ENCODE measurements around the gene SLC29A3. TPM values are rescaled to one million over a fixed set of nuclear protein-coding genes. Genes with fewer than 3 reads are reported as not detected.

SLC29A3 gene
- total RNA-seq, 4 donors from 2014 or later: 1.9 to 4.4 (median 2.8) TPM; not detected in 1

DNA sequence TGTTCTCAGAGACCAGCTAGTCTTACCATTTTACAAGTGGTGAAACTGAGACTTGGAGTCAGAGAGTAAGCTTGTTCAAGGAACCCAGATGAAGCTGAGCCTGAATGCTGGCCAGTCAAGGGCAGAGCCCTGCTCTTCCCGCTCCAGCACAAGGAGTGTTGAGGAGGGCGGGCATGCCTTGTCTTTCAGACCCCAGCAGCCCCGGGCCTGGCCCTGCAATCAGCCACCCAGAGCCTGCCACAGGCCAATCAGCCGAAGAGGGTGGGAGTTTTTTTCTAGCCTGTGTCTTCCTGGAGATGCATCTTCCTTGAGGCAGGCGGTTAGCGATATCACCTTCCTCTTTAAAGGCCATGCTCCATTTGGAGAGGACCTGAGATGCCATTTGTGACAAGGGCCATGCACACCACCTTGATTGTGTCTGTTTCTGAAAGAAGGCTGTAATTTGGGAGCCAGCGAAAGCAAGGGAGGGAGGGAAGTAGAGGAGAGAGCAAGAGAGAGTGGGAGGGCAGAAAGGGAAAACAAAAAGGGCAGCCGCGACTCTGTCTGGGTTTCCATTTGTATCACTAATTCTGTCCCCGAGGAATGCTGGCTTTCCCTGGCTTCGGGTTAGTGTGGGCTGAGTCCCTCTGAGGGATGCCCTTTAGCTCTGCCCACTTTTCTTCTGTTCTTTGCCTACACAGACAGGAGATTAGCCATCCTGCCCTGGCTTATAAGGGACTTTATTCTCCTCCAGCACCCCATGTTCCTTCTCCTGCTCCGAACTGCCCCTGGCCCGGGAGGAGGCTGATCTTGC, 85.6 kb downstream of the SLC29A3 start:
- H3K9me3 ChIP-seq: no peaks in the 10 kb centered on the region
- H3K27ac ChIP-seq: no peak overlapping the region
- DNase-seq: peak in 1 of 3 donors; percentile 9
- H3K36me3 ChIP-seq: no peaks in the 10 kb centered on the region
- H3K4me1 ChIP-seq: no peaks in the 10 kb centered on the region
- no peak for TF ChIP-seq POLR2A (IDR thresholded peaks at IDR 0.05)
- TF ChIP-seq, protein P1, sequence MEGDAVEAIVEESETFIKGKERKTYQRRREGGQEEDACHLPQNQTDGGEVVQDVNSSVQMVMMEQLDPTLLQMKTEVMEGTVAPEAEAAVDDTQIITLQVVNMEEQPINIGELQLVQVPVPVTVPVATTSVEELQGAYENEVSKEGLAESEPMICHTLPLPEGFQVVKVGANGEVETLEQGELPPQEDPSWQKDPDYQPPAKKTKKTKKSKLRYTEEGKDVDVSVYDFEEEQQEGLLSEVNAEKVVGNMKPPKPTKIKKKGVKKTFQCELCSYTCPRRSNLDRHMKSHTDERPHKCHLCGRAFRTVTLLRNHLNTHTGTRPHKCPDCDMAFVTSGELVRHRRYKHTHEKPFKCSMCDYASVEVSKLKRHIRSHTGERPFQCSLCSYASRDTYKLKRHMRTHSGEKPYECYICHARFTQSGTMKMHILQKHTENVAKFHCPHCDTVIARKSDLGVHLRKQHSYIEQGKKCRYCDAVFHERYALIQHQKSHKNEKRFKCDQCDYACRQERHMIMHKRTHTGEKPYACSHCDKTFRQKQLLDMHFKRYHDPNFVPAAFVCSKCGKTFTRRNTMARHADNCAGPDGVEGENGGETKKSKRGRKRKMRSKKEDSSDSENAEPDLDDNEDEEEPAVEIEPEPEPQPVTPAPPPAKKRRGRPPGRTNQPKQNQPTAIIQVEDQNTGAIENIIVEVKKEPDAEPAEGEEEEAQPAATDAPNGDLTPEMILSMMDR (IDR thresholded peaks at IDR 0.05): no peak
- no peaks in the 10 kb centered on the region for H3K27me3 ChIP-seq
- no peak overlapping the region for H3K4me3 ChIP-seq

DNA sequence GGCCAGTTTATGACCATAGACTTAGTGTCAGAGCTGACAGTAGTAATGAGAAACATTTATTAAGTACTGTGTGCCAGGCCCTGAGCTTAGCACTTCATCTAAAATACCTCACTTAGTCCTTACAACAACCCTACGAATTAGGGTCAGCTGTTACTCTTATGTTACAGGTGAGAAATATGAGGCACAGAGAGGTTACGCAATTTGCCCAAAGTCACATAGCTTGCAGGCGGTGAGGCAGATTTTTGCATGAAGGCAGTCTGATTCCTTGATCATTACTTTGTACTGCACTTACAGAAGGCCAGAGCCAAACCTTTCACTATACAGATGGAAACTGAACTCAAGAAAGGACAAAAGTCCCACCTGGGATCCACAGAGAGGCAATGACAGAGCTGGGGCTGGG, 87.8 kb downstream of the SLC29A3 start:
- DNase-seq: peak in 1 of 3 donors; percentile 10
- no peak overlapping the region for H3K4me3 ChIP-seq
- no peaks in the 10 kb centered on the region for H3K27me3 ChIP-seq
- no peak overlapping the region for H3K27ac ChIP-seq
- no peaks in the 10 kb centered on the region for H3K36me3 ChIP-seq
- H3K9me3 ChIP-seq: peaks cover 0 to 3% (median 0%) of the 10 kb centered on the region in 4 donors
- TF ChIP-seq, protein P1 (IDR thresholded peaks at IDR 0.05): no peak
- no peak for TF ChIP-seq POLR2A (IDR thresholded peaks at IDR 0.05)
- H3K4me1 ChIP-seq: no peaks in the 10 kb centered on the region

GRCh38 chr10:71408436-71409225, 89.6 kb downstream of the SLC29A3 start:
- Histone ChIP-seq H3K36me3 (no peaks in the 10 kb centered on the region), H3K4me3 (no peak overlapping the region), H3K9me3 (peaks cover 0 to 3% (median 0%) of the 10 kb centered on the region in 4 donors), H3K4me1 (no peaks in the 10 kb centered on the region), H3K27ac (no peak overlapping the region), H3K27me3 (no peaks in the 10 kb centered on the region)
- no peak for TF ChIP-seq POLR2A (IDR thresholded peaks at IDR 0.05)
- TF ChIP-seq, protein P1 (IDR thresholded peaks at IDR 0.05): no peak
- DNase-seq: peak in 1 of 3 donors; percentile 10

- TF ChIP-seq POLR2A (IDR thresholded peaks at IDR 0.05): no peak
- TF ChIP-seq, protein P1 (IDR thresholded peaks at IDR 0.05): no peak
- H3K4me3 ChIP-seq: no peak overlapping the region
- no peak overlapping the region for H3K27ac ChIP-seq
- no peaks in the 10 kb centered on the region for H3K27me3 ChIP-seq
- no peaks in the 10 kb centered on the region for H3K36me3 ChIP-seq
- DNase-seq: peak in 1 of 3 donors; percentile 24
- no peaks in the 10 kb centered on the region for H3K4me1 ChIP-seq
- H3K9me3 ChIP-seq: peaks cover 0 to 3% (median 0%) of the 10 kb centered on the region in 4 donors
Measured at GRCh38 chr10:71409516-71410104, 90.6 kb downstream of the SLC29A3 start.

Other genes with a start within 250 kb of the SLC29A3 start
- gene UNC5B, start 106.7 kb upstream of the SLC29A3 start, total RNA-seq: 10 to 100 TPM in 3 of 4 donors, 1 to 10 TPM in 1; 5.0 to 52.5 (median 39.1) TPM
- 1 to 10 TPM; 3.2 to 9.9 (median 5.4) TPM for gene CDH23, start 77.7 kb downstream of the SLC29A3 start, total RNA-seq